Measurements from ENCODE around the gene CDHR2. TPM values are rescaled to one million over a fixed set of nuclear protein-coding genes. Genes with fewer than 3 reads are reported as not detected.

The CDHR2 gene
- total and polyA plus RNA-seq, 2 donors from 2014 or later = 4.2 to 8.0 TPM

DNA sequence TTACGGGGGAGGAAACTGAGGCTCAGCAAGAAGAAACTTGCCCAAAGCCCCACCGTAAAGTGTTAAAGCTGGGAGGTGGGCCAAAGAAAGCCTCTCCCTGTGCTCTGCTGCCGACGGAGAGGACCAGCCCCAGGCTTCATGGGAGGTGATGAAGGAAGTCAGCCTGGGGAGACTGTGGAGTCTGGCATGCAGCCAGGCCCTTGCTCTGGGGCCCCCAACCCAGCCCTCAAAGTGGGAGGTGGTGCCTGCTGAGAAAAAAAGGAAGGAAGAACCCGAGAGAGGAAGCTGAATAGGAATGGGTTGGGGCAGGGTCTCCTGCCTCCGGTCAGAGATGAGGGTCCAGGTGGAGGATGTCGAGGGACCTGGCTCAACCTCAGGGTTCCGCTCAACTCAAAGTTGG is 15.8 kb upstream of the CDHR2 start:
- Histone ChIP-seq H3K9ac (ENCODE audit: low read length in 3 of 3) (peak overlapping the region in 1 of 3 donors; percentile 31), H3K36me3 (ENCODE audit: control insufficient read depth in 2 of 3, insufficient read depth in 3 of 3, low read length in 3 of 3) (peaks cover 0 to 23% (median 9%) of the 10 kb centered on the region in 3 donors), H3K27ac (ENCODE audit: low read depth in 2 of 2, low read length in 2 of 2) (peak overlapping the region in 1 of 2 donors; percentile 59), H3K27me3 (ENCODE audit: control insufficient read depth, insufficient read depth, low read length) (no peaks in the 10 kb centered on the region), H3K4me1 (ENCODE audit: control insufficient read depth in 2 of 3, insufficient read depth in 2 of 3, low read depth in 1 of 3, low read length in 3 of 3) (peaks cover 2 to 30% (median 13%) of the 10 kb centered on the region in 3 donors), H3K4me3 (ENCODE audit: low read length in 3 of 3) (peak overlapping the region in 2 of 3 donors; percentile 9 to 18), H3K9me3 (ENCODE audit: control insufficient read depth in 2 of 3, insufficient read depth in 1 of 3, low read length in 3 of 3) (no peaks in the 10 kb centered on the region)
- intact Hi-C loops (cut with DNase I) = no loop called here
- FAIRE-seq (no peak), DNase-seq (peak in 4 of 5 donors; percentile 33 to 75 (median 52))
- TF ChIP-seq CTCF (IDR thresholded peaks at IDR 0.05; ENCODE audit: borderline replicate concordance, extremely low read depth, insufficient read depth) = no peak

DNA sequence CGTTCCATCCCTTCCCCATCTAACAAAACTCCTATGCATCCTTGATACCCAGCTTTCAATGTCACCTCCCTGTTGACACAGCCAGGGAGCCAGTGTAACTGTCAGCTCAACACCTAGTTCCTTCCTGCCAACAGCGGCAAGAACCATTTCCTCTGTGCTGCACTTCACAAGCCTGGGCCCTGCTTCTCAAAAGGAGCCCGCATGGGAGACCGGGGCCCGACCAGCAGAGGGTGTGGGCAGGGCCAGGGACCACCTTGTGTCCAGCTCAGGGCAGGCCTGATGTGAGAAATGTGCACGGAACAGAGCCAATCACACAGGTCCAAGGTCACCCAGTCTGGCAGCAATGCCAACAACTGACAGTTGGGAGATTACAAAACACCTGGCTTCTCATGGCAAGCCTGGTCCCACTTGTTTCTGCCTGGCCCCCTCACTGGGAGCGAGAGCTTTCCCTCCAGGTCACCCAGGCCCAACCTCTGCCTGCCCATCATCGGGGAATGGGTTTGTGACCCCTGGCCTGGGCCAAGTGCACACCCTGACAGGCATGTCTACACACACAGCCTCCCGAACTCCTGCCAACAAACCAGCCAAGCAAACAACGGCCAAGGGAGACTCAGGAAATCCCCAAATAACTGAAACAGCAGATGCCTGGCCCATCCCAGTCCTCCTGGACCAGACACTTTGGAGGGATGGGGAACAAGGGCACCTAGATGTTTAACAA is 15.1 kb upstream of the CDHR2 start:
- peak overlapping the region in 2 of 3 donors; percentile 18 to 99 for H3K4me3 ChIP-seq (ENCODE audit: low read length in 3 of 3)
- DNase-seq = peak in 1 of 5 donors; percentile 74
- peak overlapping the region in 1 of 3 donors; percentile 31 for H3K9ac ChIP-seq (ENCODE audit: low read length in 3 of 3)

GRCh38 chr5:176534640-176535039 is 14.5 kb upstream of the CDHR2 start:
- Histone ChIP-seq H3K4me1 (ENCODE audit: control insufficient read depth in 2 of 3, insufficient read depth in 2 of 3, low read depth in 1 of 3, low read length in 3 of 3) (peaks cover 2 to 30% (median 13%) of the 10 kb centered on the region in 3 donors), H3K27ac (ENCODE audit: low read depth in 2 of 2, low read length in 2 of 2) (peak overlapping the region; percentile 96 to 98), H3K4me3 (ENCODE audit: low read length in 3 of 3) (peak overlapping the region in 2 of 3 donors; percentile 48 to 99), H3K27me3 (ENCODE audit: control insufficient read depth, insufficient read depth, low read length) (no peaks in the 10 kb centered on the region), H3K36me3 (ENCODE audit: control insufficient read depth in 2 of 3, insufficient read depth in 3 of 3, low read length in 3 of 3) (peaks cover 0 to 11% (median 5%) of the 10 kb centered on the region in 3 donors), H3K9ac (ENCODE audit: low read length in 3 of 3) (no peak overlapping the region), H3K9me3 (ENCODE audit: control insufficient read depth in 2 of 3, insufficient read depth in 1 of 3, low read length in 3 of 3) (no peaks in the 10 kb centered on the region)
- intact Hi-C loops (cut with DNase I) = no loop called here
- FAIRE-seq = no peak
- DNase-seq = peak in 1 of 5 donors; percentile 72
- TF ChIP-seq CTCF (IDR thresholded peaks at IDR 0.05; ENCODE audit: borderline replicate concordance, extremely low read depth, insufficient read depth) = no peak

More for the DNA sequence above, 15.1 kb upstream of the CDHR2 start:
- Histone ChIP-seq H3K27me3 (ENCODE audit: control insufficient read depth, insufficient read depth, low read length) (no peaks in the 10 kb centered on the region), H3K9me3 (ENCODE audit: control insufficient read depth in 2 of 3, insufficient read depth in 1 of 3, low read length in 3 of 3) (no peaks in the 10 kb centered on the region), H3K4me1 (ENCODE audit: control insufficient read depth in 2 of 3, insufficient read depth in 2 of 3, low read depth in 1 of 3, low read length in 3 of 3) (peaks cover 2 to 30% (median 13%) of the 10 kb centered on the region in 3 donors), H3K36me3 (ENCODE audit: control insufficient read depth in 2 of 3, insufficient read depth in 3 of 3, low read length in 3 of 3) (peaks cover 0 to 17% (median 7%) of the 10 kb centered on the region in 3 donors), H3K27ac (ENCODE audit: low read depth in 2 of 2, low read length in 2 of 2) (peak overlapping the region in 1 of 2 donors; percentile 59)
- intact Hi-C loops (cut with DNase I) = no loop called here
- no peak for TF ChIP-seq CTCF (IDR thresholded peaks at IDR 0.05; ENCODE audit: borderline replicate concordance, extremely low read depth, insufficient read depth)
- FAIRE-seq = no peak
